ENCODE measurements around the gene HAPLN2.
"Not testable (repeated sequence)": the region's sequence is repeated elsewhere in the genome, so short reads cannot be mapped to it uniquely, and the experiment has no call there.

HAPLN2 gene

DNA sequence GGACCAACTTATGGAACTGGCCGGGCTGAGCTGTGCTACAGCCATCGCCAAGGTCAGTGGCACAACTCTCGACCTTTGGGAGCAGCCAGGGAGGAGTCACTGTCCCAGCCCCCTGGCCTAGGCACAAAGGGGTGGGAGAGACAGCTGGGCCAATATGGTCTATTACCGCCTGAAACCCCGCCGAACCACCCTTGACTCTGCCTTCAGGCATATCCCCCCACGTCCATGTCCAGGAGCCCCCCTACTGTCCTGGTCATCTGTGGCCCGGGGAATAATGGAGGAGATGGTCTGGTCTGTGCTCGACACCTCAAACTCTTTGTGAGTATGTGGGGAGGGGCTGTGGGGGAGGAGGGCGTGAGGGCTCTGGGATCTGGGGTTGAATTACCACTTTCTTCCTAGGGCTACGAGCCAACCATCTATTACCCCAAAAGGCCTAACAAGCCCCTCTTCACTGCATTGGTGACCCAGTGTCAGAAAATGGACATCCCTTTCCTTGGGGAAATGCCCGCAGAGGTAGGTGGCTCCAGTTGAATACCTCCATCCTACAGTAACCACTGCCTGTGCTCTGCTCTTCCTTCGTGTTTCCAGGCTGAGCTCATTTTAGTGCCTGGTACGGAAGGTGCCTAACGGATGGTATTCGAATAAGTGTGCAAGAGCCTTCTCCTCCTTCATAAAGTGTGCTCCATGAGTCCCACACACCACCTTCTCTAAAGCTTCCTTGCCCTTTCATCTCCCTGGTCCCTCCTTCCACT, 26.9 kb upstream of the HAPLN2 start:
- peak; percentile 37 for DNase-seq (ENCODE audit: low spot score)

GRCh38 chr1:156592910-156593660, 26.1 kb upstream of the HAPLN2 start:
- peak; percentile 77 for DNase-seq (ENCODE audit: low spot score)

DNA sequence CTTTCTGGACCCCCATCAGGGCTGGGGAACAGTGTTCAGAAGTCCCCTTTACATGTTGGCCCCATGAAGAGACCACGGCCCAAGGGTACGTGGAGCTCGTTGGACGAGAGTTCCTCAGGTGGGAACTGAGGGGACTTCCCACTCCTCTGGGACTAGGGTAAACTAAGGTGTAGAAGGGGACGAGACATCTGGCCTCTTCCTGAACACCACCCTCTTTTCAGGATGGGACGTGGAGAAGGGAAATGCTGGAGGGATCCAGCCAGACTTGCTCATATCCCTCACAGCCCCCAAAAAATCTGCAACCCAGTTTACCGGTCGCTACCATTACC, 25.6 kb upstream of the HAPLN2 start:
- DNase-seq (ENCODE audit: low spot score): no peak

DNA sequence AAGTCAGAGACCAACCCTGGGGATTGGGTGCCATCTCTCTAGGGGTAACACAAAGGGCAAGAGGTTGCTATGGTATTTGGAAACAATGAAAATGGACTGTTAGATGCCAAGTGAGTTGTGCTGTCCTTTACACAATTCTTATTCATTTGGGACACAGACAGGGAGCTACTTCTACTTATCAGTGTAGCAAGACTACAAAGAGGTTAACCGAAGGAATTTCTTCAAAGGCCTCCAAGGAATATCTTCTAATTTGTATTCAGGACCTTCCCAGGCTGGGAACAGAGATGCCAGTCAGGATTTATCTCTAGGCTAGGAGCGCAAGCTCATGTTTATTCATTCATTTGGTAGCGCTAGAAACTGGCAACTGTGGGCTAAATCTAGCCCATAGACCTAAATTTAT, 25.0 kb upstream of the HAPLN2 start:
- no peak for DNase-seq (ENCODE audit: low spot score)

DNA sequence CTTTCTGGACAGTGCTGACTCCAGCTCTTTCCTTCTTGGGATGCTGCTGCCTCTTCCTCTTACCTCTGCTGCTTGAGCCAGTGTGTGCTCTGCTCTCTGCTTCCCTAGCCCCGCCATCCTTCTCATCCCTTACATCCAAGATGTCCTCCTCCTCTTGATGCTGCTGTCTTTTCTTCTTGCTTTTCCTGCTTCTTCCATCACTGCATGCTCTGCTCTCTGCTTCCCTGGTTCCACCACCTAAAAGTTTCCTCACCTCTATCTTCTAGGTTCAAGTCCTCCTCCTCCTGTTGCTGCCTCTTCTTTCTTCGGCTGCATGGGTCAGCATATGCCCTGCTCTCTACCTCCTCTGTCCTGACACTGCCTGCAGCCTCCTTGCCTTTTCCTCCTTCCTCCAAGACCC, 24.2 kb upstream of the HAPLN2 start:
- DNase-seq (ENCODE audit: low spot score): no peak

- no peak for DNase-seq (ENCODE audit: low spot score)
Measured at GRCh38 chr1:156596426-156596825, 22.8 kb upstream of the HAPLN2 start.

DNA sequence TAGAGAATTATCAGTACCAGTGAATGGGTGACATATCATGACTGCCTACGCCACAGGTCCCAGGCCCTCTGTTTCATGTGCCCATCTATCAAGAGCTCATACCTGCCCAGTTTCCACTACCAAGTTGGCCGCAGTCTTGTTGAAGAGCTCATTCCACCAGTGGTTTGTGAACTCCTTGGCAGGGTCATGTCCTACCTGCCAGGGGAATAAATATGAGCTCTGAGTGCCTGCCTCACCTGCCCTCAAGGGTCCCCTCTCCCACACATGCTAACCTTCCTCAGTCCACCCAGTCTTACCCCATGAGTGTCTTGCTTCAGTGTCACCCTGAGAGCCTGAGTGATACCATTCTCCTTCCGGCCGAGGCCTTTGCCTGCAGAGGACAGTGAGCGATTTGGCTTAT, 21.1 kb upstream of the HAPLN2 start:
- no peak for DNase-seq (ENCODE audit: low spot score)

DNA sequence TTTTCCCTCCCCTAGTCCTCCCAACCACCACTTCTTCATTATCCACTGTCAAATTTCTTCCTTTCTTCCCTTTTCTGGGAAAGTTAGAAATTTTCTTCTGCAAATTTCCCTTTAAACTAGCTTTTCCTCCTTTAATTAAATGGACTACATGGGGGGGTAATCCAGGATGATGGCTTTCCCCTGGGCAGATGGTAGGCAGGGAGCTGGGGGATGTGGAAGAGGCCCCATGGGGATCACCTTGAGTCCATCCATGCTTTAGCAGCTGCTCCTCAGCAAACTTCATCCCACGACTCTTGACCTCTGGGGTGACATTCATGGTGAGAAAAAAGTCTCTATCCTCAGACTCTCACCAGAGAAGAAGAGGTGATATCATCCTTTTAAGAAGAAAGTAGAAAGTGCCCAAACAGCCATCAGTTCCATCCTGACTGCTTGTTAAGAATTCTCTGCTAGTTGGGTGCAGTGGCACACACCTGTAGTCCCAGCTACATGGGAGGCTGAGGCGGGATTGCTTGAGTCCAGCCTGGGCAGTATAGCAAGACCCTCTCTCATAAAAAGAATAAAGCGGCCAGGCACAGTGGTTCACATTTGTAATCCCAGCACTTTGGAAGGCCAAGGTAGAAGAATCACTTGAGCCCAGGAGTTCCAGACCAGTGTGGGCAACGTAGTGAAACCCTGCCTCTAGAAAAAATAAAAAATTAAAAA, 20.3 kb upstream of the HAPLN2 start:
- DNase-seq (ENCODE audit: low spot score): no peak

- peak; percentile 93 for DNase-seq (ENCODE audit: low spot score)
Measured at GRCh38 chr1:156599811-156600210, 19.4 kb upstream of the HAPLN2 start.

DNA sequence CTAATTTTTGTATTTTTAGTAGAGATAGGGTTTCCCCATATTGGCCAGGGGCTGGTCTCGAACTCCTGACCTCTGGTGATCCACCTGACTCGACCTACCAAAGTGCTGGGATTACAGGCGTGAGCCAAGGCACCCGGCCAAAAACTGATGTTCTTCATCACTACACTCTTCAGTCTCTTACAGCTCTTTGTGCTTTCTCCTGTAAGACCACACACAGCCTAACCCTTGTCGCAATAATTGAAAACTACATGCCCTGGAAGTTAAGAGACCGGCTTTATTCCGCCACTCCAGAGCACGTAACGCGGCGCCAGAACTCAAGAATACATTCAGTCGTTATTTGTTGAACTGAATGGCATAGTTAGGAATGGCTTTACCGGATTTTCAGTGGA, 18.5 kb upstream of the HAPLN2 start:
- DNase-seq (ENCODE audit: low spot score): no peak

DNA sequence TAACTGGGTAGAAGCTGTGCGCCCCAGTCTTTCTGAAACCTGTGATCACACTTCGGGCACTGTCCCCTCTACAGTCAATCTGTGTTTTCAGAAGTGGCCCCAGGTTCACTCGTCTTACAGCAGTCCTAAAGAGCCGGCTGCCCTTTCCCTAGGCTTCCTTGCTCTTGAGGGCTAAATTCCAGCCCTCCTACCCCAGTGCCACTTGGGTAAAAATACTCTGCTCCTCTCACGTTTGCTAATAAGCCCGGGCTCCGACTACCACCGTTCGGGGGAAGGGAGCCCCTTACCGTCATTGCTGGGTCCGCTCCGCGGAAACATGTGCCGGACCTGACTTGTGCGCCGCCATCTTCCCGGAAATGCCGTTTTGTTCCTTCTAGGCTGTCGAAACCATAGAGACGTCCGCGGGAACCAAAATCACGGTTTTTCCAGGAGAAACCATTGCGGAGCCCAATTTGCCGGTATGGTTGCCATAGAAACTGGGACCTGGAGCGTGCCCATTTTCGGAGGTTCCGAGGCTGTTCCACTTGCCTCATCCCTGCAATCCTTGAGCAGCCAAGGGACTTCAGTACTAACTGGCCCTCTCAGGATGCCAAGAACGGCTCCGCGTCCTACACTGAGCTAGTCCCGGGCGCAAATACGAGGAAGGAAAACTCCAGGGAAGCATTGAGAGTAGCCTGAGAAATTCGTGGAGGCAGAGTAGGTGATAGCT, 17.9 kb upstream of the HAPLN2 start, which contains the start of gene GPATCH4:
Gene GPATCH4, minus strand, starts transcription at position 358 of the 709 bp plus-strand sequence.
- peak; percentile 93 for DNase-seq (ENCODE audit: low spot score)

GRCh38 chr1:156601892-156602291, 17.3 kb upstream of the HAPLN2 start:
- DNase-seq (ENCODE audit: low spot score): peak; percentile 92

- peak; percentile 73 for DNase-seq (ENCODE audit: low spot score)
Measured at GRCh38 chr1:156602557-156602993, 16.6 kb upstream of the HAPLN2 start.

- not testable (repeated sequence) for DNase-seq (ENCODE audit: low spot score)
Measured at GRCh38 chr1:156607344-156607743, 11.9 kb upstream of the HAPLN2 start.

- peak; percentile 95 for DNase-seq (ENCODE audit: low spot score)
Measured at GRCh38 chr1:156608036-156608674, 11.1 kb upstream of the HAPLN2 start.

- peak; percentile 88 for DNase-seq (ENCODE audit: low spot score)
Measured at GRCh38 chr1:156608981-156609380, 10.2 kb upstream of the HAPLN2 start.

DNA sequence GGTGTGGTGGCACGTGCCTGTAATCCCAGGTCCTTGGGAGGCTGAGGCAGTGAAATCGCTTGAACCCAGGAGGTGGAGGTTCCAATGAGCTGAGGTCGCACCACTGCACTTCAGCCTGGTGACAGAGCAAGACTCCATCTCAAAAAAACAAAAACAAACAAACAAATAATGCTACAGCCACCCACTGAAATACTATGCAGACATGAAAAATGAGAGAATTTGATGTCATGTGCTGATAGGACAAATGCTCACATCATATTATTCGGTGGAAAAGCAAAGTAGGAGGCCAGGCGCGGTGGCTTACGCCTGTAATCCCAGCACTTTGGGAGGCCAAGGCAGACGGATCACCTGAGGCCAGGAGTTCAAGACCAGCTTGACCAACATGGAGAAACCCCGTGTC, 9.1 kb upstream of the HAPLN2 start:
- DNase-seq (ENCODE audit: low spot score): not testable (repeated sequence)

DNA sequence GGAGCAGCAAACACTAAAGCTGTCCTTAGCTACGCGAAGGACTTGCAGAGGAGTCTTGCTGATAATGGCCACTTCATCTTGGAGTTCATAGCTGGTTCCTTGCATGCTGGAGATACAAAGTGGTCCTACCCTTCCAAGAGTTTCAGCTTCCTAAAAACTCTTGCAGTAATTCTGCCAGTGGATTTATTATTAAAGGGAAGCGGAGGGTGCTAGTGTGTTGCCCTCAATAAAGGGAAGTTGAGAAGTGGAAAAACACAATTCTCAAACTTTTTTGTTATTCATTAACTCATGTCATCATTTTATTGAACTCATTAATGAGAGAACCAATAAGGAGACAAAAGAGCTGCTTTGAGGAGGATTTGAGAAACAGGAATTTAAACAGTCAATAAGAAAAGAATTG, 6.5 kb upstream of the HAPLN2 start:
- no peak for DNase-seq (ENCODE audit: low spot score)

DNA sequence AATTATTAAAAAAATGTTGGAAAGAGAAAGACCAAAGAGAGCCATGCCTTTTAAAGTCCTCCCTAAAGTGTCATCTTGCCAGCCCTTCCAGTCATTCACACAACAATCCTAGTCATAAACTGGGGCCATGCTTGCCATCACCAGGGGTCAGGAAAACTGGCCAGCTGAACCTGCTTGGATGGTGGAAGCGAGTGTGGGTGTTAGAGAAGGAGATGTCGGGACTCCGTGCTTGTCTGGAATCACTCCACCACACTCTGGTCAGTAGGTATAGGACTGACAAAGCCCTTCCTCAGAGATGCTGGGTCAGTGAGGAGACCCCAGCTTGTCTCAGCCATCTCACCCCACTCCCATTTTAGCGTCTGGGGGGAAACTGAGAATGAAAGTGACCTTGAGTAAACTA, 3.3 kb upstream of the HAPLN2 start:
- no peak for DNase-seq (ENCODE audit: low spot score)

DNA sequence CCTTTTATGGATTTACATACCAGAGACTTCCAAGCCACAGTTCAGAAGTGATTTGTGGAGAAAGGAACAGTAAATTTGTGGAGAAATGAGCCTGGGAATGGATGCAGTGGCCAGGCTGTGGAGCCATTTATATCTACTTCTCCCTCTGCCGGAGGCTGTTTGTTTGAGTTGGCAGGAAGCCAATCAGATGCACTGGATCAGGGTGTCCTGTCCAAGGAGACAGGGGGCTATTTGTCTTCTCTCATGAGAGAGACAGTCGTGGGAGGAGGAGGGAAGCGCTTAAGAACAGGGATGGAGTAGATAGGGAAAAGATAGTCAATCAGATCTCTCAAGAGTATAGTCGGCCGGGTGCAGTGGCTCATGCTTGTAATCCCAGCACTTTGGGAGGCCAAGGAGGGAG, 2.8 kb upstream of the HAPLN2 start:
- DNase-seq (ENCODE audit: low spot score): no peak

DNA sequence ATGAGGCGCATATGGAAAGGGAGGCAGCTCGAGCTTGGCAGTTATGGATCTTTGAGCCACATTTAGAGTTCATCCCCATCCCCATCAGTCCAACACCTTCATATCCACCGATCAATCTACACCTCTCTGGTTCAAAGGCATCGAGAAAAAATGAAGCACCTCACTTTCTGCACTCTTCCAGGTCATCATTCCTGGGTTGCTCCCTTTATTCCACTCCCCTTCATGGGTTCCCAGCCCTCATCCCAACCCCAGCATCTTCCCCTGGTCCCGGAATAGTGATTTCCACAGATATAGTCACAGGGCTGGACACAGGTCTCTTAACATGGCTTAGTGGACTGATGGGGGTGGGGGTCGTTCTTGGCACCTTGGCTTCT, 354 bp downstream of the HAPLN2 start:
- DNase-seq (ENCODE audit: low spot score): no peak

All from NAMALWA (cell line).